GM12874 (cell line): ENCODE results near the gene PPM1F.

Experiments
- TF ChIP-seq, protein P1 (sequence below): IDR thresholded peaks from 2 replicates; pipeline ENCODE4 v1.5.1; 2011; ENCODE audit warnings: low read depth, mild to moderate bottlenecking, control low read depth, low read length, moderate library complexity; ENCODE audit not compliant: insufficient read depth

Gene PPM1F

DNA sequence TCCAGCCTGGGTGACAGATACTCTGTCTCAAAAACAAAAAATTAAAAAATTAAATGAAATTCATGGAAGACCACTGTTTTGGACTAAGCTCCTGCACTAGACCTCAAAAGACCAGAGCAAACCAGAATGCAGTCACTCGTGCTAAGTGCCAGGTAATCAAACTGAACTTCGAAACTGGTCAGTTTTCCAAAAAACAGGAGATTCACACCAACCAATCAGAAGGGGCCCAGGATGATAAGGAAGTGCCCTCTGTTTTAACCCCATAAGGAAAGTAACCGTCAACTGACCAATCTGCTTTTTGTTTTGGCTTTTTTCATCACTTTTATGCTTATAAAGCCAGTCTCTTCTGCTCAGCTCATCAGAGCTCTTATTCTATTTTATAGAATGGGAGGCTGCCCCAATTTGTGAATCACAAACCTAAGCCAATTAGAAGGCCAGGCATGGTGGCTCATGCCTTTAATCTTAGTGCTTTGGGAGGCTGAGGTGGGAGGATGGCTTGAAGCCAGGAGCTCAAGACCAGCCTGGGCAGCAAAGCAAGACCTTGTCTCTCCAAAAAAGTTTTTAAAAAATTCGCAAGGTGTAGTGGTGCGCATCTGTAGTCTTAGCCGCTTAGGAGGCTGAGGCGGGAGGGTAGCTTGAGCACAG is 40.1 kb upstream of the PPM1F start:
- TF ChIP-seq, protein P1, sequence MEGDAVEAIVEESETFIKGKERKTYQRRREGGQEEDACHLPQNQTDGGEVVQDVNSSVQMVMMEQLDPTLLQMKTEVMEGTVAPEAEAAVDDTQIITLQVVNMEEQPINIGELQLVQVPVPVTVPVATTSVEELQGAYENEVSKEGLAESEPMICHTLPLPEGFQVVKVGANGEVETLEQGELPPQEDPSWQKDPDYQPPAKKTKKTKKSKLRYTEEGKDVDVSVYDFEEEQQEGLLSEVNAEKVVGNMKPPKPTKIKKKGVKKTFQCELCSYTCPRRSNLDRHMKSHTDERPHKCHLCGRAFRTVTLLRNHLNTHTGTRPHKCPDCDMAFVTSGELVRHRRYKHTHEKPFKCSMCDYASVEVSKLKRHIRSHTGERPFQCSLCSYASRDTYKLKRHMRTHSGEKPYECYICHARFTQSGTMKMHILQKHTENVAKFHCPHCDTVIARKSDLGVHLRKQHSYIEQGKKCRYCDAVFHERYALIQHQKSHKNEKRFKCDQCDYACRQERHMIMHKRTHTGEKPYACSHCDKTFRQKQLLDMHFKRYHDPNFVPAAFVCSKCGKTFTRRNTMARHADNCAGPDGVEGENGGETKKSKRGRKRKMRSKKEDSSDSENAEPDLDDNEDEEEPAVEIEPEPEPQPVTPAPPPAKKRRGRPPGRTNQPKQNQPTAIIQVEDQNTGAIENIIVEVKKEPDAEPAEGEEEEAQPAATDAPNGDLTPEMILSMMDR, result no peak

DNA sequence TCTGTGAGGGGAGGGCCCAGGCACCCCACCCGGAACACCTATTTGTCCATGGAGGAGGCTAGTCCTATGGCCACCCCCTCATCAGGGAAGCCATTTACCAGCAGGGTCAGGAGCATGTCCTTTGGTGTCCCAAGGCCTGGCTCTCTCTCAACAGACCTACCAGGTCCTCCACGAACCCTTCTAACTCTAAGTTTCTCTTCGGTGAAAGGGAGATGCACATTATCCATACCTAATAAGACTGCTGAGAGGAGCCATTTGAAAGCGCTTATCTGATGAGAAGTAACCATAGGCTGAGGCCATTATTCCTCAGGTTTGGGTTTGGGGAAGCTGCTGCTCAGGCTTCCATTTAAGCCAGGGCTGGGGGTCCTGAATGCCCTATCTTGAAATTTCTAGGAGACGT is 39.1 kb upstream of the PPM1F start:
- TF ChIP-seq, protein P1, result no peak

DNA sequence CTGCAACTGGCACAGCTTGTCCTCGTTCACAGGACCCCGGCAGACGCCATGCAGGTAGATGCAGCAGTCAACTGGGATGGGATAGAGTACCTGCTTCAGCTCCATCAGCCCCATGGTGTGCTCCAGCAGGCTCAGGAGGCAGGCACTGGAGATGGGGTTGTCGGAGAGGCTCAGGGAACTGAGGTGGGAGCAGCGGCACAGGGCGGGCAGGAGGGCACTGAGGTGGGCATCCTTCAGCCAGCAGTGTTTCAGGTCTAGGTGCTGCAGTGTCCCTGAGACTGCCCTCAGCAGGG is 38.6 kb upstream of the PPM1F start:
- TF ChIP-seq, protein P1, result no peak

DNA sequence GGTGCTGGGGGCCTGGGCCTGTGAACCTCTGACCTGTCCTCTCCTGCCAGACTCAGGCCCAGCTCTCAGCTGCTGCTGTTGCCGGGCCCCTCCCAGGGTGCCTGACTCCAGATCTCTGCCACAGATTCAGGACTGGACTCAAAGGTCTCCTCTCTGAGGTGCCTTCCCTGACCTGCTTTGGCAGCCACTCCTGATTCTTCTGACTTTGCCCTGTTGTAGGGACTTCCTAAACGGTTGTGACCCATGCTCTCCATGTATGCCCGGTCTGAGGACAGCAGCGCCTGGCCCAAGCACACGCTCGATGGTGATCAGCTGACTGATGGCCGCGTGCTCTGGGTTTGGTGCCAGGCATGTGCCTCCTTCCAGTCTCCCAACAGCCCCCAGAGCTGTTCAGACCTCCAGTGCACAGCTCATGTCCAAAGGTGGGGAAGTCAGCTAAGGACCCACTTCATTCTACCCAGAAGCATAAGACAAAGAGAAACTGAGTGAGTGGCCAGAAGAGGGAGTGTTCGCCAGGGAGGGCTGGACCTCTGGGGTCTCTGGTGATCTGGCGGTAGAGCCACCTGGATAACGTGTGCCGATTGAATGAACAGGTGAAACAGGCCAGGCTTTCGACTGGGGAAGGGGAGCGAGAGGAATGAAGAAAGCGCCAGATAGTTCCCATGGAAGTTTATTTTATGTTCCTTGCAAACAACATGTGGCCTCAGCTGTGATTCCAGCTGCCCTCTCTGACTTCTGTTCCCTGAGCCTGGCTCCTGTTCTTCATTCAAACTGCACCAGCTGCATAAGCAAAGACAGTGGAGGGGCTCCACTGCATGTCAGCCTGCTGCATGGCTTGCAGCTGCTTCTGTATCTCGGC is 38.0 kb upstream of the PPM1F start:
- TF ChIP-seq, protein P1, result no peak

DNA sequence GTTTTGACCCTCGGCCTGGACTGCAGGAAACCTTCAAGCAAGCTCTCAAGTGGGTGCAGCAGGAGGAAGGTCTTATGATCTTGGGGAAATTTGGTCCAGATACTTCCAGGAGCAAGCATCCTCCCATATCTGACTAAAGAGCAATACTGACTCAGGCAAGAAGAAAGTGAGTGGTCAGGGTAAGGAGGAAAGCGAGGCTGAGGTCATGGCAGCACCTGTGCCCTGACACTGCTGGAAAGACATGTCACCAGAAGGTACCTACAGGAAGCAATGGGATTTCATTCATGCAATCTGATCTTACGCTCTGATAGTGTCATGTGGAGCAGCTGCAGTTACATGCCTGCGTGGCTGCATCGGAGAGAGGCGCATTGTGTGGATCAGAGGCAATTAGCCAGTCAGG is 36.4 kb upstream of the PPM1F start:
- TF ChIP-seq, protein P1, result no peak

DNA sequence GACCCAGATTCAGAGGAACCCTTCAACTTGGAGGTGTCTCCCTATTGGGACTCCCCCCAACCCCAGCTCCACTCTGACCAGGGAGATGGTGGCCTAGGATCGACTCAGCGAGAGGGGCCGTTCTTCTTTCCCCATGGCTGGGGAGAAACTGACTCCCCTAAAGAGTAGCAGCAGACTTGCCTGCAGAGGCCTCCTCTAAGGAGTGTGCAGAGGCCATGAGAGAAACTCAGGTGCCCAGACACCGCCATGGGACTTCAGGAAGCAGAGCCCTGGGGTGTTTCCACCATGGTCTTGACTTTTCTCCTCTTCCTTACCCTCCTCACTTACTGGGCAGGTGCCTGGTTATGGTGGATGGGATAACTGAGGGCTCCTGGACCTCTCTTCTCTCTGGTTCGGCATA is 32.6 kb upstream of the PPM1F start:
- TF ChIP-seq, protein P1, result no peak

DNA sequence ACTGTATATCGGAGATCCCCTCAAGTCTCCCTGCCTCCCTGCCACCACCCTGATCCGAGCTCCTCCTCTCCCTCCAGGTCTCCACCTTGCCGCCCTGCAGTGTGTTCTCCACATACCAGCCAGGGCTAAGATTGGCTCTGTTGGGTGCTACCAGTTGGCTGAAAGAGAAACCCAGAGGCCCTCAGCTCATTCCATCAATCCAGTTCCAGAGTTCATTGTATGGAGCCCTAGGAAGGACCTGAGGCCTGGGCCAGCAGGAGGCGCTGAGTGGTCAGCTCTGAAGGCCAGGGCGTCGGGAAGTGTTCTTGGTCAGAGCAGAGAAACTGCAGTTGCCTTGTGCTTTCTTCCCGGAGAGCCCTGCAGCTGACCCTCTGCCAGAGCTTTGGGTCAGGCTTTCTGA is 32.1 kb upstream of the PPM1F start:
- TF ChIP-seq, protein P1, result peak; percentile 63
